ENCODE data around the gene ITPK1.

Gene ITPK1

DNA sequence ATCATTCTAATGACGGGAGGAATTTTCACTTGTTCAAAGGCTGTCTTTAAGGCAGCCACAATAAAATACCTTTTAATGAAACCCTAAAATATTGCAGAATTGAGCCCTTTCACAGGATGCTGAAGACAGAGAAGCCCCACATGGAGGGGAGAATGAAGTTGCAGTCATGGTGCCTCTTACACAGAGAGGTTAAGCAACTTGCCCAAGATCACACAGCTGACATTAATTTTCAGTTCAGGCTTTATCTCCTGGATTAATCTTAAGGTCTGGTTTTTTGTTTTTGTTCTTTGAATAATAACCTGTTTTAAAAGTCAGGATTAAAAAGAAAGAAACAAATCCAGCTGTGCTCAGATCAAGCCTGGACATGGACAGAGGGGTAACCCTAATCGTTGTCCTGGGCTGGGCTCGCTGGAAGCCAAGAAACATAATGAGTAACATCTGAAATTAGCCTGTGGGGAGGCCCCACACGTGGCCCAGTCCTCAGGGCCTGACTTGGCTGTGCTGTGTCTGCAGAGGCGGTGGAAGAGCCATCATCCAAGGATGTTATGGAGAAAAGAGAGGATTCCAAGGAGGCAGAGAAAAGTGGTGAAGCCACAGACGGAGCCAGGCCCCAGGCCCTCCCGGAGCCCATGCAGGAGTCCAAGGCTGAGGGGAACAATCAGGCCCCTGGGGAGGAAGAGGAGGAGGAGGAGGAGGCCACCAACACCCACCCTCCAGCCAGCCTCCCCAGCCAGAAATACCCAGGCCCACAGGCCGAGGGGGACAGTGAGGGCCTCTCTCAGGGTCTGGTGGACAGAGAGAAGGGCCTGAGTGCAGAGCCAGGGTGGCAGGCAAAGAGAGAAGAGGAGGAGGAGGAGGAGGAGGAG, 184.8 kb downstream of the ITPK1 start:
- DNase-seq: no peak

DNA sequence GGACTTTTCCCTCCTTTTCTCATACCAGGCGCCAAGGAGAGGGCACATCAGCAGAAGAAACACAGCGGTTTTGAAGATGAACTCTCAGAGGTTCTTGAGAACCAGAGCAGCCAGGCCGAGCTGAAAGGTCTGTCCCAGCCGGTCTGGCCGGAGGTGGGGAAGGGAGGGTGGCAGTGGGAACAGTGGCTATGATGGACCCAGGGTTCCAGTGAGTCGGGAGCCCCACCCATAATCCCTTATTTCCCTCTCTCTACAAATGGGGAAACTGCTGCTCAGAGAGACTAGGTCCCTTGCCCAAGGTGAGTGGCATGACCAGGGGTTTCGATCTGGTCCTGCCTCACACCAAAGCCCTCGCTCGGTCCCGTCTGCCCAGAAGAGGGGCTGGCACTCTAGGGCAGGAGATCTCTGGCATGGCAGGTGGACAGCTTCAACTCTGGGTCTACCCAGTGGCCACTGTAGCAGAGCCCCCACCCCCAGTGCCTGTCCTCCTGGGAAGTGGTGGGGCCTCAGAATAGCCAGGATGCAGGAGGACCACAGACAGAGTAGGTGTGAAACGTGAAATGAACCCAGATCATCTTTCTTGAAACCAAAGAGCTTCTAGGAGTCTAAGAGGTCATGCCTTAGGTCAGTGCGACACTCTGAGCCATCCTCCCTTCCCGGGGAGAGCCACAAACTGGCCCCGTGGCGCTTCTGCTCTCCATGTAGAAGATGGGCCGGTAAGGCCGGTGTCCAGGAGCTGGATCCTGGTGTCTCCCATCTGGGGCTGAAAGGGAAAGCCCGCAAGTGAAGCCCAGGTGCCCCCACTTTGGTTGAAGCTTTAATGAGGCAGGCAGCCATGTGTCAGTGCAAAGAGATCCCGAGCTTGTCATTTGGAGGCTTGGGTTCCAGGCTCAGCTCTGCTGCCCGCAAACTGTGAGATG, 185.8 kb downstream of the ITPK1 start:
- DNase-seq: no peak

DNA sequence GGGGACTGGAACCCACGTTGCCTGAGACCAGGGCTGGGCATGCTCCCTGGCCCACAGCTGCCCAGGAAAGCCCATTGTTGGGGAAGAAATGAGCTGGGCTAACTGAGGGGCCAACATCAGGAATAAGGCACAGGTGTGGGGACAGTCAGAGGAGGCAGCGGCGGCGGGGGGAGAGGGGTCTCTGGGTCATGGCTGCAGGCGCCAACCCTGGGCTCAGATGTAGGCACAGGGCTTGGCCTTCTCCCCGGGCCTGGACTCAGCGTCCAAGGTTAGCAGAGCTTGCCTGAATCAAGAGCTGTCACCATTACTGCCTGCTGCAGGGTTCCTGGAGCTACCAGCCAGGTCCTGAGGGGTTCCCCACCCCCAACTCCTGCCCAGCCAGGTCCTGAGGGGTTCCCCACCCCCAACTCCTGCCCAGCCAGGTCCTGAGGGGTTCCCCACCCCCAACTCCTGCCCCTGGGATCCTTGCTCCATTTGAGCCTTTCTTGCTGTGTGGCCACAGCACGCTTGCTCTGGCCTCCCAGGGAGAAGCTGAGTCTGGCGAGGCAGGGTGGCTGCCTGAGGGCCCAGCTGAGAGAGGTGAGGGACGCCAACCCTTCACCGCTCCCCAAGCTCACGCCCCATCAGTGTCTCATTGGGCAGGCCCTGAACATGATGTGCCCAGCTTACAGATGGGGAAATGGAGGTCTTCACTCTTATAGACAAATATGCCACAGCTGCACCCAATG, 186.6 kb downstream of the ITPK1 start:
- DNase-seq: no peak

DNA sequence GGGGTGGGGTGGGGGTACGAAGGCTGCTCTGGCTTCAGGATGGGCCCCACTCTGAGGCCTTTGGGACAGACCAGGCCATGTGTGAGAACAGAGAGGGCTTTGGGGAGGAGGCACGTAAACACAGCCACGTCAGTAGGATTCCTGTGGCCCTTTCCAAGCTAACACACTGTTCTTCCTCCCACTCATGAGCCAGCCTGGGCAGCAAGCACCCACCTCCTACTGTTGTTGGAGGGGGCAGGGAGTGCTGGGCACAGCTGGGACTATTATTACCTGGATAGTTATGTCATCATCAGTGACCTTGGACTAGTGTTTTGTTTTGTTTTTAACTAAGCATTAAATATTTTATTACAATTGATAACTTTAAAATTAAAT, 187.5 kb downstream of the ITPK1 start:
- DNase-seq: no peak

DNA sequence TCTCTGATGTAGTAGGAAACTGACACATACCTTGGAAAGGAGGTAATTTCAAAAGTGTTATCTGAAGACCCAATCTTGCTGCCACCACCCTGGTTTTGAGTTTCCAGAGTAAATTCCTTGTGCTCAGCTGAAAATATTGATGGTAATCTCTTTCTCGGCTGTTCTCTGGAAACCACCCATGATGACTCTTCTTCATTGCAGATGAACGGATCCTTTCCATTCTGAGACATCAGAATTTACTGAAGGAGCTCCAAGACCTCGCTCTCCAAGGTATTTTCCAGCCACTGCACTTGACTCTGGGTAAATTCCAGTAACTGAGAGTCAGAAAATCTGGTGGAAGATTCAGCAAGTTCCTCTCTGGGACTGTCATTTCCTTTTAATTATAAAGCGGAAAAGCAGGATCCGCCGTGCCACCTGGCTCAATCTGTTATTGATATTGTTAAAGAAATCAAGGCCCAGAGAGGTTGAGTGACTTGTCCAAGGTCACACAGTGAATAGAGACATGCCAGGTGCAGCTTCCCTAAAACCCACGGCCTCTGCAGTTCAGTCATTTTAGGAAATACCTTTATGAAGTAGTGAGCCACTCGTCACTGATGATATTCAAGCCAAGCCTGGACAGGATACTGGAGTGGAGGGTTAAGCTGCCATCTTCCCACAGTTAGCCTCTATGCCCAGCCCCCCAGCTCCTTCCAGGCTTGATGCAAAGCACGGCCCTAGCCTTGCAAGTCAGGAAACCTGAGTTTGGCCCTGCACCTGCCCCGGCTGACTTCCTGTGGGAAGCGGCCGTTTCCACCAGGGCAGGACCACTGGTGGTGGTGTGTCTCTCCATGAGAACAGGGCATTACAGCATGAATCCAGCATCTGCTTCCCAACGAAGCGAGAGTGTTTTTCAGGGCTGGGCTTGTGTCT, 188.1 kb downstream of the ITPK1 start:
- DNase-seq: no peak

DNA sequence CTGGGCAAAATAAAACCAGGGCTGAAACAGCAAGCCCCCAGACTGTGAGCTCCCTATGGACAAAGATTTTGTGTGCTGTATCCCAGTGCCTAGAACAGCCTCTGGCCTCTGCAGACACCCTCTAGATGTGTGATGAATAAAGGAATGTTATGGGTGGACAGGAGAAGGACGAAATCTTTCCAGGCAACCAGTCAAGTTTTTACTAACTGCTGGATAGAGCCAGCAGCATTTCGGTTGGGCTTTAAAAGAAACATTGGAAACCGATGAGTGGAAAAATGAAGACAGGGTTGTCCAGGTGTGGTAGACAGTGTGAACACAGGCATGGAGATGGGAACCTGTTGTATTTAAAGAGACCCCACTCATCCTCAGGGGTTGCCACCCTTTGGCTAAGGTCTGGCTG, 188.8 kb downstream of the ITPK1 start:
- DNase-seq: no peak

DNA sequence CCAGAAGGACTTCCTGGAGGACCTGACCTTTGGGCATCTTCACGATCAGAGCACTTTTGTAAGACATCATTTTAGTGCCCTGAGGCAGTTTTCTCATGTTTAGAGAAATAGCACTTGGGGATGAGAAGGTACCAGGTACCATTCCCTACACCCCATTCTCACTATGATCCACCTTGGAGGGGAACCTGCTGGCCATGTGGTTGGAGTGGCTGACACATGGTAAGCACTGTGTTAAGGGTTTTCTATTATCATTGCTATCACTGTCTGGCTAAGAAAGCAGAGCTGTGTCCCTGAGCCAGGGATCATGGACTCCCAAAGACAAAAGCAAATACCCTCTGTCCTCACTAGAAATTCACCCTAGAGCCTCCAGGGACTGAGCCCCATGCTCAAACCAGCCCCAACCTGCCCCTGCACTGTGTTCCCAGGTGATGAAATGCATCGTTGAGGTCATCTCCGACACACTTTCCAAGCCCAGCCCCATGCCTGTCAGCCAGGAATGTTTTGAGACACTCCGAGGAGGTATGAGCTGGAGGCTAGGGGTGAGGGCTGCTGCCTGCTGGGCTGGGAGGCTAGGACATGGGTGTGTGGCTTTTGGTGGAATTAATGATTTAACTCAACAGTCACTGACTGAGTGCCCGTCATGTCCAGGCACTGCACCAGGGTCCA, 189.4 kb downstream of the ITPK1 start:
- DNase-seq: no peak

DNA sequence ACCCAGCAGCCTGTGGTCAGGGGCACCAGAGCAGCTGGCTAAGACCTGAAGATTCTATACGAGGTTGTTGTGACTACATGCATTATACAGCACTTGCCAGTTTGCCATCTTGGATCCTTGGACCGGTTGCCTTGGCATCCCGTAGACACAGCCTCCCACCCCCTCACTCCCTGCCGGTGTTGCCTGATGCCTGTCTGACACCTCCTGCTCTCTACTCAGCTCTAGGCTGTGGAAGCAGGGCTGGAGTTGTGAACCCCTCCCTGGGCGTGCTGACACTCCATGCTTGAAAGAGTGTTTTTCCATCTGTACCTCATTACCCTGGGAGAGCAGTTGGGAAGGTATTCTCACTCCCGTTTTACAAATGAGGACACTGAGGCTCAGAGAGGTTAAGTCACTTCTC, 190.3 kb downstream of the ITPK1 start:
- DNase-seq: no peak

DNA sequence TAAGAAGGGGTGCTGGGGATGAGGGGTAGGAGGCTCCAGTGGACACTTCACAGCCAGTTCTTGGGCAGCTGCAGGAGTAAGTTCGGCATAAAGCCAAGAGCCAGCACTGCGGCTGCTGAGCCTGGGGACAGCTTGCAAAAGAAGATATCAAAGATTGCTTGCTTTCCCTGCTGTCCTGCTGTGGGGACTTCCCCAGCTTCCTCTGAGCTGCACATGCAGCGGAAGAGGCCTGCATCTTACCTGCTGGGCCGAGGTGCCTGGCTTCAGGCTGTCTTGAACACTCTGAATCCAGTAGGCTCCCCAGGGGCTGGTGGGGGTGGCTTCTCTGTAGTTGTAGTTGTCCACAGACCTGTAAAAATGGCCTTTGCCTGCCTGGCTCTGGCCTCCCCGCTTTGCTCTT, 191.5 kb downstream of the ITPK1 start:
- no peak for DNase-seq

DNA sequence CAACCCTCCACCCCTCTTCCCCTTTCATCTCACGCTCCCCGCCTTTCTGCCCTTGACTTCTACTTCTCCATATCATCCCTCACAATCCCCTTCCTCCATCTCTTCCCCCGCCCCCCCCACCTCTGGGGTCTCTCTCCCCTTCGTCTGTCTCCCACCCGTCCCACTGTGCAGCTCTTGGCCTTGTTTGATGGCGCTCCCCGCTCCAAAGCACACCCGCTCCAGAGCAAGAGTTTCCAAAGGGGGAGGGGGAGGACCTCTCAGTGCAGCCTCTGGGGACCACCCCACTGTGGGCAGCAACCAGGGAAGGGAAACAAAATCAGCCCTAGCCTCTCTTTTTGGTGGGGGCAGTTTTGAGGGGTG, 192.0 kb downstream of the ITPK1 start:
- DNase-seq: no peak

DNA sequence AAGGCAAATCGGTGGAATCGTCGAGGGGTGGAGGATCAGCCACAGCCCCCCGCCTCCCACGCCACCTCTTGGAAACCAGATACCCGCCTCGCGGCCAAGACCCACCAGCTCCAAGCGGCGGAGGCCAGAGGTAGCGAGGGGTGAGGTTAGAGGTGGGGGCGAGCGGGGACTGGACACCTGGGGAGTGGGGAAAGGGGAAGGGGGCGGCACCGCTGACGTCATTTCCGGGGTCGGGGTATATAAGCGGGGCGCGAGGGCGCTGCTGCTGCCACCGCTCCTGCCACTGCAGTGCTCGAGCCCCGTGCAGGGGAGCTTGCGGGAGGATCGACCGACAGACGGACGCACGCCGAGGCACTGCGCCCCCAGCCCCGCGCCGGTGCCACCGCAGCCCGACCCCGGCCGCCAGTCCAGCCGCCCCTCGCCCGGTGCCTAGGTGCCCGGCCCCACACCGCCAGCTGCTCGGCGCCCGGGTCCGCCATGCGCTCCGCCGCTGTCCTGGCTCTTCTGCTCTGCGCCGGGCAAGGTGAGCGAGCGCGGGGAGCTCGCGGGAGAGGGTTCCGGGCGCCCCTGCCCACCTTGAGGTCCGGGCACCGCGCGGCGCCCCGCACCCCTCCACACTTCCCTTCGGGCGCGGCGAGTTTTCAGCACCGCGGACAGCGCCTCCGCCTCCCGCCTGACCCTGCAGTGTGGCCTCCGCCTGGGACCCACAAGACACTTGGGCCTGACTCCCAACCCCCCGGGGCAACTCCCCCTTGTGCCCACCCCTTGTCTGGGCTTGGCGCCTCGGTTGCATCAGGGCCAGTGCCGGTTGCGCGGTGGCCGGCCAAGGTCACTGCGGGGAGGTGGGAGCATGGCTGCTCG, 192.6 kb downstream of the ITPK1 start, which contains the start of gene CHGA:
Gene CHGA (plus strand): TSS at position 268 of the 861 bp plus-strand sequence. CDS start 210 bp downstream, at position 478.
- peak; percentile 52 for DNase-seq

DNA sequence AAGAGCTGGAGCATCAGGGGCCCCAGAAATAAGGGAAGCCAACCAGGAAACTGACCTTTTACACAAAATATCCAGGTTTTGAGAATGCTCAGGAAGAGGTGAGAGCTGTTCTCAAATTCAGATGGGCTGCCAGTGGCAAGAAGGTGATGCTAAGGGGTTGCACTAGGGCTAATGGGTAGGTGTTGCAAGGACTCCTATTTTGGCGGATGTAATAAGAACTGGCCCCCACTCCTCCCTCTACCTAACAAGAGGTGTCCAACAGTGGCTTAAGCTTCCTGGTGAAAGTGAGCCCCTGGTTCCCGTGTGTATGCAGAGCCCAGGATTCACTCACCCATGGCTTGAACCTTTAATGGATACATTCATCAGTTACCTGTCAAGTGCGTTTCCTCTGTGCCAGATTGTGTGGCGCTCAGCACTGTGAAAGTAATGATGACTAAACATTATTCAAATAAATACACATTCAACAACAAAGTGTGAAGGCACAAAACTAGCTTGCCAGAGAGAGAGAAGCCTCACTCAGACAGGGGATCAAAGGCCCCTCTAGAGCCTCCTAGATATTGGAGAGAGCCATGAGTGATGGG, 193.5 kb downstream of the ITPK1 start:
- DNase-seq: no peak

DNA sequence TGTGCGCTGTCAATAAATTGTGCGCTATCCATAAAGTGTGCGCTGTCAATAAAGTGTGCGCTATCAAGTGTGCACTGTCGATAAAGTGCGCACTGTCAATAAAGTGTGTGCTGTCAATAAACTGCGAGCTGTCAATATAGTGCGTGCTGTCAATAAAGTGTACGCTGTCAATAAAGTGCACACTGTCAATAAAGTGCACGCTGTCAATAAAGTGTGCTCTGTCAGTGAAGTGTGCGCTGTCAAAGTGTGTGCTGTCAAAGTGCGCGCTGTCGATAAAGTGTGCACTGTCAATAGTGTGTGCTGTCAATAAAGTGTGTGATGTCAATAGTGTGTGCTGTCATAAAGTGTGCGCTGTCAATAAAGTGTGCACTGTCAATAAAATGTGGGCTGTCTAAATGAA, 195.7 kb downstream of the ITPK1 start:
- DNase-seq: no peak

DNA sequence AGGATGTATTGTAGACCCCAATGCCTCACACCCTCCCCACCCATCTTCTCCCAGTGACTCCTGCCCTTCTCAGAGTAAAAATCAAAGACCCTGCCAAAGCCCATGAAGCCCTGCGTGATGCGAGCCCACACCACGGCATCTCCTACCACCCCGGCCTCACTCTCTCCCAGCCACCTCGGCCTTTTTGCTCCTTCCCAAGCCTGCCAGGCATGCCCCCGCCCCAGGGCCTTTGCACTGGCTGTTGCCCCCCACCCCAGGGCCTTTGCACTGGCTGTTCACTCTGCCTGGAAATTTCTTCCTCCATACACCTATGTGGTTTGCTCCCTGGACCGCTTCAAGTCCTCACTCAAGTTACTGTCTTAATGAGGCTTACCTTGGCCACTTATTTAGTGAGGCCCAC, 197.8 kb downstream of the ITPK1 start:
- DNase-seq: no peak

DNA sequence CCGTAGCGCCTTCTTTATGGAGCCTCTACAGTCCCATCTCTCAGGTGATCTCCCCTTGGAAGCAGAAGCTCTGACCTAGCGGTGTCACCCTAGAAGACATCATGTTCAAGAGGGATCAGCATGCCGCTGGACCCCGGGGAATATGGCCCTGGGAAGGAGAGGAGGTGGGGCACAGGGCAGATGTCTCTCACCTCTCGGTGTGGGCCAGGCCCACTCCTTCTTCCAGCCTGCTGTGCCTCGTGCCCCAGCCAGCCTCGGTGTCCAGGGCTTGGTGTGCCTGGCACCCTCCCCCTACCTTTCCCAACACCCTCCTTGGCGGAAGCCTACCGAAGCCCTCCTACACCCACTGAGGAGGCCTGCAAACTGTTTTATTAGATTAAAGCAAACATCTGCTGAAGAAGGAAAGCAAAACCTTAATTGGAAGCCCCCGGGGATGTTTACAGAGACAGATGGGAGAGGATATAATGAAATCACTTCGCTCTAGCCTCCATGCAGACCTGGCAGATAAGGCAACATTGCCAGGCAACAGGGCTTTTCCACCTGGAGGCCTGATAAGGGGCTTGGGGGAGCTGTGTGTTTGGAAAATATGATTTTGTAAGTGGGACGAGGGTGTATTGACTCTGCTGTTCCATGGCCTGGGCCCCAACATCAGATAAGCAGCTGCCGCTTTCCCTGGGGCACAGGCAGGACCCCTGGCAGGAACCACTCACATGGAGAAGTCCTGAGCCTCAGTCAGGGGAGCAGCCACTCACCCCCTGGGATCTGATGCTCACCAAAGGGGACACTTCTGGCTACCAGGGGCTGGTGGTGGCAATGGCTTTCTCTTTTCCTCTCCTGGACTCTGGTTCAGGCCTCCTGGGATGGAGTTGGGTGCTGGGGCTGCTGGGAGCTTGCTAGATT, 198.4 kb downstream of the ITPK1 start:
- no peak for DNase-seq

DNA sequence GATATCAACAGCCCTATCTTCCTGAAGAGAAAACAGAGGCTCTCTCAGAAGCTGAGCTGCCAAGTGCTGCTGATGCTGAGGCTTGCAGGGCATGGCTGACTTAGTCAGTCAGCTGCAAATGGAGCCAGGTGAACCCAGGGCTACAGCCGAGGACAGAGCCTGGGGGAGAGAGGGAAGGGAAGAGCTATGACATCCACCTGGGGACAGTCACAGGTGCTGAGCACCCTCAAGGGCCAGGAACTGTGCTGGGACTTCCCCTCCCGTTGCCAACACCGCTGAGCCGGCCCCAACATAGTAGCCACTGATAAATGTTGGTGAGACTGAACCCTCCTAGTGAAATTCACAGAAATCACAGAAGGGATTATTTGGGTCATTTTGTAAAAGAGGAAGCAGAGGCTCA, 199.5 kb downstream of the ITPK1 start:
- no peak for DNase-seq

DNA sequence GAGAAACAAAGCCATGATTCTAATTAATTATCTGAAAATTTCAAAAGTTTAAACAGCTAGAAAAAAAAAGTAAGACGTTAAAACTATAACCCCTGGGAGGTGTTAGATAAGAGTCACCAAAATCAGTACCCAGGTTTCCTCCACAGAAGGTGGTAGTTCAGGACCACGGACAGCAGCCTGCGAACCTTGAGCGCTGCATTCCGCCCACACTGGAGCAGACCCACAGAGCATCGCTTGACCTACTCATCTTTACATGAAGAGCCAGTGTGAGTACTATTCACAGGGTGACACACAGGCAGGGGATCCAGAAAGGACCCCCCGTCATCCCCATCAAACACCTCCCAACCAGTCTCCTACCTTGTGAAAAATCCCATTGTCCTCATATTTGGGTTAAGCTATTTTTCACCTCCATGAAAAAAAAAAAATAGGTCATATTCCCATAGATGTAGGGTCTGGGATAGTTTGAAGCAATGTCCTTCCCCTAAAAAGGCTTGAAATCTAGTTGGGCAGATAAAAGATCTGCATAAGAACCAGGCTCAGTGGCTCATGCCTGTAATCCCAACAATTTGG, 201.6 kb downstream of the ITPK1 start:
- peak; percentile 37 for DNase-seq

DNA sequence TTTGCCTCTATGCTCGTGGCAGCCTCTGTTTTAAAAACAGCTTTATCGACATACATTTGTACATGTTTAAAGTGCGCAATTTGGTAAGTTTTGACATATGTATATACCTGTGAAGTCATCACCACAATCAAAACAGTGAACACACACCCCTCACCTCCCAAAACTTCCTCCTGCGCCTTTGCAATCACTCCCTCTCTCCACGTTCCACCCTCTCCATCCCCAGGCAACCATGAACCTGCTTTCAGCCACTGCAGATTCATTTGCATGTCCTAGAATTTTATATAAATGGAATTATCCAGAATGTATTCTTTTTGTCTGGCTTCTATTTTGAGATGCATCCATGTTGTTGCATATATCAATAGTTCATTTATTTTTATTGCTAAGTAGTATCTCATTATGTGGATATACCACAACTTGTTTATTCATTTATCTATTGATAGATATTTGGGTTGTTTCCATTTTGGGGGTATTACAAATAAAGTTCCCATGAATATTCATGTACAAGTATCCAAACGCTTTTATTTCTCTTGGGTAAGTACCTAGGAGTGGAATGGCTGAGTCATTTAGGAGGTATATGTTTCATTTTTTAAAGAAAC, 208.3 kb downstream of the ITPK1 start:
- DNase-seq: no peak
